HepG2 (cell line): ENCODE measurements around the gene HYOU1. TPM values are rescaled to one million over a fixed set of nuclear protein-coding genes. Genes with fewer than 3 reads are reported as not detected.

Experiments used
- ATAC-seq: fragments of 200-7000 bp; cut with Tn5 transposase; 3 replicates; pipeline ENCODE4 v1.9.1; 2020; ENCODE audit warnings: mild to moderate bottlenecking, moderate library complexity
- BruUV-seq: library from RNA; stranded (reverse); fragments of 400-500 nt; replicated peaks from 2 replicates; lab custom pipeline; 2021; lab: Mats Ljungman, UMichigan
- CTCF ChIA-PET: fragments of 300-600 bp; formaldehyde crosslinking; extraction: SDS; loops from one replicate; lab custom pipeline; 2021; ENCODE audit warnings: low total read pairs, inconsistent platforms, low intra/inter-chr PET ratio; lab: Yijun Ruan, JAX
- POLR2A ChIA-PET: fragments of 350-600 bp; sonication (Branson Sonifier 250); formaldehyde crosslinking; loops from one replicate; lab custom pipeline; 2020; ENCODE audit warnings: antibody characterized with exemption, inconsistent platforms; lab: Yijun Ruan, JAX
- DNase-seq: peaks from one replicate; pipeline ENCODE4 v3.0.0-alpha.2; 2015; ENCODE audit warnings: low spot score
- FAIRE-seq: peaks from 3 replicates; lab custom pipeline; 2011; peaks lifted over from hg19 to GRCh38; lab: Jason Lieb, UNC
- H2AFZ ChIP-seq: one replicate; pipeline ENCODE4 v1.6.1; 2011; ENCODE audit warnings: low read length, inconsistent platforms
- H3K27ac ChIP-seq: fragments of 300-600 bp; 3 replicates; pipeline ENCODE4 v1.8.0; 2011; ENCODE audit warnings: mixed run types, mild to moderate bottlenecking, mixed read lengths, low read length, inconsistent platforms; ENCODE audit not compliant: insufficient read depth; ENCODE audit errors: extremely low read length
- H3K27me3 ChIP-seq, 2 experiments: fragments of 200-600 bp in 1 of 2; 2 replicates in 1 of 2; 3 replicates in 1 of 2; pipeline versions ENCODE4 v1.6.0 to v1.8.0; 2011; ENCODE audit warnings: low read length in 2 of 2, mild to moderate bottlenecking in 2 of 2, moderate library complexity in 2 of 2, inconsistent platforms in 1 of 2; ENCODE audit not compliant: insufficient read depth in 2 of 2, control insufficient read depth in 1 of 2
- H3K36me3 ChIP-seq, 2 experiments: fragments of 200-600 bp in 1 of 2; replicated peaks in 1 of 2; 2 replicates in 1 of 2; 3 replicates in 1 of 2; pipeline versions ENCODE4 v1.5.1 to v1.8.0; 2011; ENCODE audit warnings: low read length in 2 of 2, inconsistent platforms in 1 of 2; ENCODE audit not compliant: insufficient read depth in 2 of 2, control insufficient read depth in 1 of 2
- H3K4me1 ChIP-seq: 2 replicates; pipeline ENCODE4 v1.5.1; 2012; ENCODE audit warnings: low read length, inconsistent platforms; ENCODE audit not compliant: insufficient read depth
- H3K4me2 ChIP-seq: 2 replicates; pipeline ENCODE4 v1.6.0; 2011; ENCODE audit warnings: low read depth, low read length, inconsistent platforms
- H3K4me3 ChIP-seq, 3 experiments: fragments of 200-600 bp in 1 of 3; sonication (generic), shearing (Covaris generic) in 1 of 3; replicated peaks in 1 of 3; 2 replicates each; pipeline ENCODE4 v1.5.1; 2011 to 2016; ENCODE audit warnings: low read length in 3 of 3, inconsistent platforms in 2 of 3, low read depth in 2 of 3, mild to moderate bottlenecking in 2 of 3, control low read depth in 1 of 3, mixed read lengths in 1 of 3; ENCODE audit not compliant: insufficient read depth in 1 of 3
- H3K79me2 ChIP-seq: one replicate; pipeline ENCODE4 v1.6.1; 2011; ENCODE audit warnings: low read length, inconsistent platforms; ENCODE audit not compliant: insufficient read depth
- H3K9ac ChIP-seq: 2 replicates; pipeline ENCODE4 v1.6.0; 2011; ENCODE audit warnings: mild to moderate bottlenecking, low read depth, low read length, inconsistent platforms; ENCODE audit not compliant: insufficient read depth
- H3K9me3 ChIP-seq: 2 replicates; pipeline ENCODE4 v1.5.1; 2012; ENCODE audit warnings: mild to moderate bottlenecking, low read length
- H4K20me1 ChIP-seq: 2 replicates; pipeline ENCODE4 v1.6.0; 2011; ENCODE audit warnings: inconsistent platforms, mild to moderate bottlenecking, low read length, moderate library complexity; ENCODE audit not compliant: insufficient read depth
- GABPA ChIP-seq, 2 experiments: IDR thresholded peaks; 2 replicates each; pipeline ENCODE4 v1.6.1; 2011 to 2016; ENCODE audit warnings: low read depth in 2 of 2, low read length in 1 of 2, missing biosample characterization in 1 of 2, missing genetic modification characterization in 1 of 2
- HDAC1 ChIP-seq: sonication (generic); formaldehyde crosslinking; IDR thresholded peaks from 2 replicates; pipeline ENCODE4 v1.5.1; 2020; ENCODE audit warnings: mild to moderate bottlenecking, missing genetic modification reagents
- HMGXB4 ChIP-seq, 2 experiments: sonication (generic) in 1 of 2; formaldehyde crosslinking in 1 of 2; IDR thresholded peaks; 2 replicates each; pipeline versions ENCODE4 v1.4.0 to v1.6.1; 2018 to 2020; ENCODE audit warnings: missing genetic modification reagents in 2 of 2, borderline replicate concordance in 1 of 2, low read depth in 1 of 2, mild to moderate bottlenecking in 1 of 2, missing biosample characterization in 1 of 2
- KIAA2018 ChIP-seq: sonication (generic); formaldehyde crosslinking; IDR thresholded peaks from 2 replicates; pipeline ENCODE4 v1.5.0; 2020; ENCODE audit warnings: mild to moderate bottlenecking, missing genetic modification reagents, borderline replicate concordance
- MEIS2 ChIP-seq: sonication (generic); formaldehyde crosslinking; IDR thresholded peaks from 2 replicates; pipeline ENCODE4 v1.9.0; 2021; ENCODE audit warnings: mild to moderate bottlenecking, missing genetic modification reagents
- MLLT10 ChIP-seq: sonication (generic); formaldehyde crosslinking; IDR thresholded peaks from 2 replicates; pipeline ENCODE4 v1.4.0; 2020; ENCODE audit warnings: missing genetic modification reagents
- SIX1 ChIP-seq: sonication (generic); formaldehyde crosslinking; IDR thresholded peaks from 2 replicates; pipeline ENCODE4 v1.4.0; 2020; ENCODE audit warnings: missing genetic modification reagents, borderline replicate concordance
- SMC3 ChIP-seq: IDR thresholded peaks from 2 replicates; pipeline ENCODE4 v1.6.1; 2011; ENCODE audit warnings: low read length, improper control_type of control experiment
- YY1 ChIP-seq: IDR thresholded peaks from 2 replicates; pipeline ENCODE4 v1.6.1; 2011; ENCODE audit warnings: low read length, low read depth, moderate library complexity, mild to moderate bottlenecking; ENCODE audit not compliant: insufficient read depth, insufficient replicate concordance
- ZNF224 ChIP-seq: sonication (generic); formaldehyde crosslinking; IDR thresholded peaks from 2 replicates; pipeline ENCODE4 v1.5.0; 2020; ENCODE audit warnings: mild to moderate bottlenecking, missing genetic modification reagents
- ZNF24 ChIP-seq: fragments of 450-650 bp; IDR thresholded peaks from 2 replicates; pipeline ENCODE4 v1.6.1; 2017; ENCODE audit warnings: antibody characterized with exemption, mild to moderate bottlenecking
- ZNF740 ChIP-seq: sonication (generic); formaldehyde crosslinking; IDR thresholded peaks from 2 replicates; pipeline ENCODE4 v1.4.0; 2020; ENCODE audit warnings: missing genetic modification reagents
- WGBS: methylation state at CpG from one replicate; pipeline ENCODE4 v1.1.6; 2017; ENCODE audit warnings: low lambda C conversion rate; 5-methylcytosine and 5-hydroxymethylcytosine counted together
- in situ Hi-C: cut with HindIII; loops from 2 replicates; pipeline ENCODE4 v1.10.0; 2017; ENCODE audit warnings: low pct_unique_long_range_greater_than_20kb; ENCODE audit not compliant: extremely low pct_ligation_motif_present
- intact Hi-C: fragments of 100-400 bp; cut with micrococcal nuclease; formaldehyde crosslinking; loops from one replicate; pipeline ENCODE4 v1.10.0; 2022; ENCODE audit not compliant: unreplicated experiment
- polyA plus RNA-seq, 8 experiments: library from polyadenylated mRNA; depleted of rRNA in 3 of 8; stranded (reverse) in 7 of 8; unstranded in 1 of 8; fragments of >200 nt; fragmentation: Illumina TruSeq in 4 of 8; extraction: Trizol in 4 of 8; gene quantifications; 2 replicates each; pipeline versions ENCODE4 v1.2.1 to v1.2.3, GENCODE V29; 2011 to 2016; ENCODE audit warnings: low read depth in 4 of 8, missing spikeins in 1 of 8, mixed read lengths in 1 of 8; ENCODE audit not compliant: insufficient read depth in 1 of 8
- total RNA-seq, 5 experiments: library from RNA; depleted of rRNA; stranded (reverse); fragments of >200 nt; fragmentation: Illumina TruSeq; extraction: Trizol; gene quantifications; 2 replicates each; pipeline ENCODE4 v1.2.3, GENCODE V29; 2016; ENCODE audit warnings: low read depth in 1 of 5

The HYOU1 gene
- total and polyA plus RNA-seq, 2 of the 13 experiments (the other 11 are each of a cell fraction or from before 2014, with no cell fraction given) = 127 to 155 TPM

- WGBS = 23% methylated on average over 11 of the region's 11 CpGs
- DNase-seq (peak; percentile 62), ATAC-seq (peak; percentile 13), FAIRE-seq (peak; percentile 69)
- Histone ChIP-seq H3K79me2 (peaks cover 15% of the 10 kb centered on the region), H4K20me1 (no peaks in the 10 kb centered on the region), H3K9me3 (no peaks in the 10 kb centered on the region), H3K4me2 (peak overlapping the region; percentile 96), H3K4me1 (peaks cover 32% of the 10 kb centered on the region), H2AFZ (no peak overlapping the region), H3K27me3 (no peaks in the 10 kb centered on the region; a peak in 1 of 5 replicates), H3K27ac (peak overlapping the region; percentile 97), H3K4me3 (peak overlapping the region; percentile 77 to 91 (median 86)), H3K36me3 (peaks cover 10 to 26% of the 10 kb centered on the region in 2 experiments; a peak in 4 of 5 replicates), H3K9ac (peak overlapping the region; percentile 93)
- intact Hi-C loops = loop anchor here (2.0 kb wide), 1 partner anchor 20 kb away; the partner anchor contains the start of gene HINFP
- in situ Hi-C loops = no loop called here
- no TSS peak for BruUV-seq
- POLR2A ChIA-PET = interaction anchor here (0.9 to 1.5 kb wide), 2 partner anchors 8 to 15 kb away, joined by 3 to 9 read pairs; partner anchors contain the start of gene HMBS
- CTCF ChIA-PET = interaction anchor here (1.1 kb wide), 1 partner anchor 34 kb away, joined by 3 read pairs; no protein-coding TSS in a partner anchor
- TF ChIP-seq MLLT10 (CRISPR knock-in tag) (no peak), SIX1 (CRISPR knock-in tag) (no peak), KIAA2018 (CRISPR knock-in tag) (no peak), YY1 (no peak), SMC3 (peak; percentile 33; the same call in 1 of the 2 replicates), HMGXB4 (CRISPR knock-in tag; IDR thresholded peaks at IDR 0.05; ENCODE audit: borderline replicate concordance in 1 of 2, low read depth in 1 of 2) (0 out of 4 replicates have a peak, but pooled peaks have one; percentile 20 to 40), ZNF224 (0 out of 2 replicates have a peak, but pooled peaks have one; percentile 18), ZNF740 (CRISPR knock-in tag) (no peak), GABPA (IDR thresholded peaks at IDR 0.05; ENCODE audit: low read depth, low read length) (no peak), GABPA (CRISPR knock-in tag; IDR thresholded peaks at IDR 0.05; ENCODE audit: low read depth) (0 out of 2 replicates have a peak, but pooled peaks have one; percentile 21), HDAC1 (CRISPR knock-in tag) (0 out of 2 replicates have a peak, but pooled peaks have one; percentile 27), ZNF24 (no peak), MEIS2 (CRISPR knock-in tag) (no peak)
Measured at GRCh38 chr11:119100246-119100970, 43.4 kb upstream of the HYOU1 start.
